ENCODE measurements around the gene ATP6AP1.

Gene ATP6AP1

GRCh38 chrX:154426916-154427770 is 1.3 kb upstream of the ATP6AP1 start:
- Histone ChIP-seq H3K9me3 (ENCODE audit: insufficient read depth, low read depth, low read length) (no peaks in the 10 kb centered on the region), H3K36me3 (ENCODE audit: insufficient read depth, low read length) (no peaks in the 10 kb centered on the region), H2AFZ (ENCODE audit: low read length) (no peak overlapping the region), H3K9ac (ENCODE audit: low read depth, low read length, poor library complexity, severe bottlenecking) (peak overlapping the region; percentile 81), H3K4me1 (ENCODE audit: insufficient read depth, low read length, poor library complexity, severe bottlenecking) (peaks cover 18% of the 10 kb centered on the region), H3K4me2 (ENCODE audit: low read depth, low read length, poor library complexity, severe bottlenecking) (peak overlapping the region; percentile 92), H3K9me2 (replicated peaks; ENCODE audit: low read depth, low read length) (no peaks in the 10 kb centered on the region), H3F3A (ENCODE audit: low read depth) (no peaks in the 10 kb centered on the region), H3K4me3 (ENCODE audit: low read length, poor library complexity, severe bottlenecking) (peak overlapping the region; percentile 91), H3K27me3 (ENCODE audit: insufficient read depth, low read length, poor library complexity, severe bottlenecking) (no peaks in the 10 kb centered on the region), H3K79me2 (ENCODE audit: insufficient read depth, low read length) (peaks cover 43% of the 10 kb centered on the region), H4K20me1 (ENCODE audit: insufficient read depth, low read length, poor library complexity, severe bottlenecking) (no peaks in the 10 kb centered on the region)
- TF ChIP-seq, protein P1, sequence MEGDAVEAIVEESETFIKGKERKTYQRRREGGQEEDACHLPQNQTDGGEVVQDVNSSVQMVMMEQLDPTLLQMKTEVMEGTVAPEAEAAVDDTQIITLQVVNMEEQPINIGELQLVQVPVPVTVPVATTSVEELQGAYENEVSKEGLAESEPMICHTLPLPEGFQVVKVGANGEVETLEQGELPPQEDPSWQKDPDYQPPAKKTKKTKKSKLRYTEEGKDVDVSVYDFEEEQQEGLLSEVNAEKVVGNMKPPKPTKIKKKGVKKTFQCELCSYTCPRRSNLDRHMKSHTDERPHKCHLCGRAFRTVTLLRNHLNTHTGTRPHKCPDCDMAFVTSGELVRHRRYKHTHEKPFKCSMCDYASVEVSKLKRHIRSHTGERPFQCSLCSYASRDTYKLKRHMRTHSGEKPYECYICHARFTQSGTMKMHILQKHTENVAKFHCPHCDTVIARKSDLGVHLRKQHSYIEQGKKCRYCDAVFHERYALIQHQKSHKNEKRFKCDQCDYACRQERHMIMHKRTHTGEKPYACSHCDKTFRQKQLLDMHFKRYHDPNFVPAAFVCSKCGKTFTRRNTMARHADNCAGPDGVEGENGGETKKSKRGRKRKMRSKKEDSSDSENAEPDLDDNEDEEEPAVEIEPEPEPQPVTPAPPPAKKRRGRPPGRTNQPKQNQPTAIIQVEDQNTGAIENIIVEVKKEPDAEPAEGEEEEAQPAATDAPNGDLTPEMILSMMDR (conservative IDR thresholded peaks at IDR 0.05; ENCODE audit: low read length): no peak

GRCh38 chrX:154429711-154430110 is 1.2 kb downstream of the ATP6AP1 start:
- Histone ChIP-seq H3K9me2 (replicated peaks; ENCODE audit: low read depth, low read length) (no peaks in the 10 kb centered on the region), H3K9ac (ENCODE audit: low read depth, low read length, poor library complexity, severe bottlenecking) (peak overlapping the region; percentile 81), H2AFZ (ENCODE audit: low read length) (no peak overlapping the region), H3K4me1 (ENCODE audit: insufficient read depth, low read length, poor library complexity, severe bottlenecking) (peaks cover 18% of the 10 kb centered on the region), H3K9me3 (ENCODE audit: insufficient read depth, low read depth, low read length) (no peaks in the 10 kb centered on the region), H3F3A (ENCODE audit: low read depth) (no peaks in the 10 kb centered on the region), H3K4me2 (ENCODE audit: low read depth, low read length, poor library complexity, severe bottlenecking) (peak overlapping the region; percentile 66), H3K79me2 (ENCODE audit: insufficient read depth, low read length) (peaks cover 43% of the 10 kb centered on the region), H3K36me3 (ENCODE audit: insufficient read depth, low read length) (no peaks in the 10 kb centered on the region; the same call in 1 of the 2 replicates), H3K4me3 (ENCODE audit: low read length, poor library complexity, severe bottlenecking) (peak overlapping the region; percentile 91), H4K20me1 (ENCODE audit: insufficient read depth, low read length, poor library complexity, severe bottlenecking) (no peaks in the 10 kb centered on the region), H3K27me3 (ENCODE audit: insufficient read depth, low read length, poor library complexity, severe bottlenecking) (no peaks in the 10 kb centered on the region)
- no peak for TF ChIP-seq EZH2phosphoT487 (IDR thresholded peaks at IDR 0.05; ENCODE audit: borderline replicate concordance)
- TF ChIP-seq, protein P1 (conservative IDR thresholded peaks at IDR 0.05; ENCODE audit: low read length): no peak

GRCh38 chrX:154430479-154430878 is 2.0 kb downstream of the ATP6AP1 start:
- Histone ChIP-seq H3K4me3 (ENCODE audit: low read length, poor library complexity, severe bottlenecking) (peak overlapping the region; percentile 29), H3K9ac (ENCODE audit: low read depth, low read length, poor library complexity, severe bottlenecking) (peak overlapping the region; percentile 48), H3K9me3 (ENCODE audit: insufficient read depth, low read depth, low read length) (no peaks in the 10 kb centered on the region), H2AFZ (ENCODE audit: low read length) (no peak overlapping the region), H3K36me3 (ENCODE audit: insufficient read depth, low read length) (no peaks in the 10 kb centered on the region; the same call in 1 of the 2 replicates), H3K79me2 (ENCODE audit: insufficient read depth, low read length) (peaks cover 43% of the 10 kb centered on the region), H3K4me1 (ENCODE audit: insufficient read depth, low read length, poor library complexity, severe bottlenecking) (peaks cover 18% of the 10 kb centered on the region), H3F3A (ENCODE audit: low read depth) (no peaks in the 10 kb centered on the region), H3K27me3 (ENCODE audit: insufficient read depth, low read length, poor library complexity, severe bottlenecking) (no peaks in the 10 kb centered on the region), H4K20me1 (ENCODE audit: insufficient read depth, low read length, poor library complexity, severe bottlenecking) (no peaks in the 10 kb centered on the region), H3K4me2 (ENCODE audit: low read depth, low read length, poor library complexity, severe bottlenecking) (peak overlapping the region; percentile 59), H3K9me2 (replicated peaks; ENCODE audit: low read depth, low read length) (no peaks in the 10 kb centered on the region)
- TF ChIP-seq, protein P1 (conservative IDR thresholded peaks at IDR 0.05; ENCODE audit: low read length): no peak
- TF ChIP-seq EZH2phosphoT487 (IDR thresholded peaks at IDR 0.05; ENCODE audit: borderline replicate concordance): no peak

Measured in Loucy (cell line).